K562 (cell line): Measurements from ENCODE around the gene PDZRN4. TPM values are rescaled to one million over a fixed set of nuclear protein-coding genes. Genes with fewer than 3 reads are reported as not detected.

Experiments used
- CAMTA2 ChIP-seq: fragments of 250-450 bp; sonication (Bioruptor Pico); conservative IDR thresholded peaks from 2 replicates; pipeline ENCODE4 v1.5.1; 2022
- CEBPG ChIP-seq, 3 experiments: fragments of 200-800 bp in 1 of 3; sonication (Bioruptor generic) in 1 of 3; sonication (generic) in 1 of 3; formaldehyde crosslinking in 1 of 3; IDR thresholded peaks in 2 of 3; conservative IDR thresholded peaks in 1 of 3; 2 replicates each; pipeline versions ENCODE4 v1.6.1 to v1.8.0; 2016 to 2022; ENCODE audit warnings: missing compliant biosample characterization in 2 of 3, missing genetic modification characterization in 2 of 3, mild to moderate bottlenecking in 1 of 3, missing genetic modification reagents in 1 of 3
- CHCHD3 ChIP-seq: fragments of 250-450 bp; sonication (Bioruptor Pico); IDR thresholded peaks from 2 replicates; pipeline ENCODE4 v2.1.2; 2022; ENCODE audit warnings: mild to moderate bottlenecking
- HNRNPK ChIP-seq: fragments of 200-400 bp; formaldehyde crosslinking; IDR thresholded peaks from one replicate; pipeline ENCODE4 v1.6.1; 2018; ENCODE audit warnings: mild to moderate bottlenecking, low read depth, low read length; ENCODE audit not compliant: poor library complexity, severe bottlenecking
- LEF1 ChIP-seq: fragments of 450-650 bp; IDR thresholded peaks from 2 replicates; pipeline ENCODE4 v1.6.1; 2016; ENCODE audit warnings: mild to moderate bottlenecking
- NFYB ChIP-seq: IDR thresholded peaks from 2 replicates; pipeline ENCODE4 v1.6.1; 2011; ENCODE audit warnings: mild to moderate bottlenecking, moderate library complexity; ENCODE audit not compliant: insufficient read length; ENCODE audit errors: extremely low read depth
- SPI1 ChIP-seq: IDR thresholded peaks from 2 replicates; pipeline ENCODE4 v1.6.1; 2011; ENCODE audit warnings: low read depth, low read length, control low read depth, borderline replicate concordance
- TSC22D4 ChIP-seq: fragments of 450-650 bp; IDR thresholded peaks from 2 replicates; pipeline ENCODE4 v1.6.1; 2016; ENCODE audit warnings: missing genetic modification characterization, missing biosample characterization, control low read depth
- U2AF1 ChIP-seq: fragments of 200-400 bp; formaldehyde crosslinking; optimal IDR thresholded peaks from 2 replicates; pipeline ENCODE3; 2017; ENCODE audit warnings: mild to moderate bottlenecking, low read depth, low read length, moderate library complexity
- ZC3H8 ChIP-seq: fragments of 450-650 bp; IDR thresholded peaks from 2 replicates; pipeline ENCODE4 v1.6.1; 2017
- polyA plus RNA-seq, 8 experiments: library from polyadenylated mRNA; depleted of rRNA in 4 of 8; stranded (reverse) in 5 of 8; unstranded in 3 of 8; fragments of >200 nt; fragmentation: Nextera tagmentation in 2 of 8; fragmentation: Illumina TruSeq in 1 of 8; extraction: Ambion mirVana in 2 of 8; extraction: Trizol in 1 of 8; gene quantifications; 2 replicates each; pipeline versions ENCODE4 v1.2.1 to v1.2.3, GENCODE V29; 2011 to 2014; ENCODE audit warnings: inconsistent platforms in 1 of 8, missing spikeins in 1 of 8
- total RNA-seq, 7 experiments: library from RNA; depleted of rRNA in 6 of 7; stranded (reverse); fragments of >200 nt in 6 of 7; fragmentation: Illumina TruSeq in 2 of 7; extraction: Trizol in 2 of 7; gene quantifications; 2 replicates each; pipeline versions ENCODE4 v1.2.1 to v1.2.3, GENCODE V29; 2011 to 2021; ENCODE audit warnings: low replicate concordance in 1 of 7
- TF ChIP-seq, protein P1 (sequence below): fragments of 250-450 bp; sonication (Bioruptor Pico); IDR thresholded peaks from 2 replicates; pipeline ENCODE4 v1.5.1; 2021; ENCODE audit warnings: mild to moderate bottlenecking
- TF ChIP-seq, protein P2 (sequence below): sonication (generic); formaldehyde crosslinking; IDR thresholded peaks from 2 replicates; pipeline ENCODE4 v1.9.0; 2022; ENCODE audit warnings: mild to moderate bottlenecking, missing genetic modification reagents

Gene PDZRN4
- total and polyA plus RNA-seq, 9 of the 15 experiments (the other 6 are each of a cell fraction or from before 2014, with no cell fraction given), result not detected

DNA sequence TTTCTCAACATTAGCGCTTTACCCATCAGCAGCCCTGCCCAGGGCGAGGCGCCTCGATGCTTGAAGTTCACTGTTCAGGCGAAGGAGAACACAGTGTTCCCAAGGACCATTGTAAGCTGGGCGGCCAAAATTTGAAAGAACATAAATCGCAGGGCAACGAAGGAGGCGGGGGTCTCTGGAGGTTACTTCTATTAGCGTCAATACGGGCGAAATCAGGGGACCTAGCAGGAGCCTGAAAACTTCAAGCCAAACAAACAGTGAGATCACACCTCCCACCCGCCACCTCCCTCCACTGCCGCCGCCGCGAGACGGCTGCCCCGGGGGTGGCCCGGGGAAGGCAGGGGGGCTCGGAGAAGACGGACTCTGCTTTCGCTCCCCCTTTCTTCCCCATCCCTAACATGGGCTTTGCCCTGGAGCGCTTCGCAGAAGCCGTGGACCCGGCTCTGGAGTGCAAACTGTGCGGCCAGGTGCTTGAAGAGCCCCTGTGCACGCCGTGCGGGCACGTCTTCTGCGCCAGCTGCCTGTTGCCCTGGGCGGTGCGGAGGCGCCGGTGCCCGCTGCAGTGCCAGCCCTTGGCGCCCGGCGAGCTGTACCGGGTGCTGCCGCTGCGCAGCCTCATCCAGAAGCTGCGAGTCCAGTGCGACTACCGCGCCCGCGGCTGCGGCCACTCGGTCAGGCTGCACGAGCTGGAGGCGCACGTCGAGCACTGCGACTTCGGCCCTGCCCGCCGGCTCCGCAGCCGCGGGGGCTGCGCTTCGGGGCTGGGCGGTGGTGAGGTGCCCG, at the start of gene PDZRN4 (continued):
- TF ChIP-seq LEF1, result no peak
- no peak for TF ChIP-seq CAMTA2
- TF ChIP-seq CHCHD3, result no peak
- no peak for TF ChIP-seq ZC3H8
- TF ChIP-seq, protein P1, sequence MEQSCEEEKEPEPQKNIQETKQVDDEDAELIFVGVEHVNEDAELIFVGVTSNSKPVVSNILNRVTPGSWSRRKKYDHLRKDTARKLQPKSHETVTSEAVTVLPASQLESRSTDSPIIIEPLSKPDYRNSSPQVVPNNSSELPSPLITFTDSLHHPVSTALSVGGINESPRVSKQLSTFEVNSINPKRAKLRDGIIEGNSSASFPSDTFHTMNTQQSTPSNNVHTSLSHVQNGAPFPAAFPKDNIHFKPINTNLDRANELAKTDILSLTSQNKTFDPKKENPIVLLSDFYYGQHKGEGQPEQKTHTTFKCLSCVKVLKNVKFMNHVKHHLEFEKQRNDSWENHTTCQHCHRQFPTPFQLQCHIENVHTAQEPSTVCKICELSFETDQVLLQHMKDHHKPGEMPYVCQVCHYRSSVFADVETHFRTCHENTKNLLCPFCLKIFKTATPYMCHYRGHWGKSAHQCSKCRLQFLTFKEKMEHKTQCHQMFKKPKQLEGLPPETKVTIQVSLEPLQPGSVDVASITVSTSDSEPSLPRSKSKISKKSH (CRISPR knock-in tag), result no peak
- no peak for TF ChIP-seq NFYB
- TF ChIP-seq U2AF1, result no peak
- TF ChIP-seq SPI1, result no peak
- no peak for TF ChIP-seq CEBPG (CRISPR knock-in tag; IDR thresholded peaks at IDR 0.05)
- TF ChIP-seq CEBPG (tag; conservative IDR thresholded peaks at IDR 0.05 in 1 of 2, IDR thresholded peaks at IDR 0.05 in 1 of 2), result no peak
- TF ChIP-seq HNRNPK, result no peak
- no peak for TF ChIP-seq TSC22D4
- TF ChIP-seq, protein P2, sequence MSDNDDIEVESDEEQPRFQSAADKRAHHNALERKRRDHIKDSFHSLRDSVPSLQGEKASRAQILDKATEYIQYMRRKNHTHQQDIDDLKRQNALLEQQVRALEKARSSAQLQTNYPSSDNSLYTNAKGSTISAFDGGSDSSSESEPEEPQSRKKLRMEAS (CRISPR knock-in tag), result no peak
